Left ventricle myocardium inferior (tissue), 1 donor: ENCODE data around the gene CRTC2. TPM values are rescaled to one million over a fixed set of nuclear protein-coding genes. Genes with fewer than 3 reads are reported as not detected.

ENCODE experiments used
- DNase-seq: peaks from one replicate; pipeline ENCODE4 v3.0.0-alpha.2; 2020
- H3K27ac ChIP-seq: fragments of 200-600 bp; replicated peaks from 2 replicates; pipeline ENCODE4 v1.8.0; 2021
- H3K27me3 ChIP-seq: fragments of 200-600 bp; 2 replicates; pipeline ENCODE4 v1.8.0; 2021; ENCODE audit warnings: low read depth
- H3K36me3 ChIP-seq: fragments of 200-600 bp; 2 replicates; pipeline ENCODE4 v1.8.0; 2021
- H3K4me1 ChIP-seq: fragments of 200-600 bp; 2 replicates; pipeline ENCODE4 v1.8.0; 2021
- H3K4me3 ChIP-seq: fragments of 200-600 bp; 2 replicates; pipeline ENCODE4 v1.8.0; 2021; ENCODE audit warnings: mild to moderate bottlenecking, moderate library complexity
- H3K9me3 ChIP-seq: fragments of 200-600 bp; replicated peaks from 2 replicates; pipeline ENCODE4 v1.8.0; 2021
- CTCF ChIP-seq: fragments of 200-600 bp; IDR thresholded peaks from 2 replicates; pipeline ENCODE4 v1.8.0; 2021; ENCODE audit warnings: antibody characterized with exemption, mild to moderate bottlenecking, borderline replicate concordance
- intact Hi-C: fragments of 100-400 bp; cut with micrococcal nuclease; formaldehyde crosslinking; loops from one replicate; pipeline ENCODE4 v1.11.0; 2022
- total RNA-seq: library from RNA; stranded (reverse); fragmentation: NEBNext Ultra II Directional; extraction: Animal tissue kit (Norgen Biotek cat#: 25700); gene quantifications from one replicate; pipeline ENCODE4 v1.2.1, GENCODE V29; 2021
- donor health status: DM: no; HTN: yes; CAD: no; lungs with severe emphysema.

Gene CRTC2
- total RNA-seq, 1 donor from 2014 or later: 19.7 TPM

- H3K4me3 ChIP-seq: no peak overlapping the region
- DNase-seq: no peak
- intact Hi-C loops: no loop called here
Observed at GRCh38 chr1:153939476-153939875, 18.9 kb downstream of the CRTC2 start.

GRCh38 chr1:153938996-153939395 lies 19.4 kb downstream of the CRTC2 start:
- intact Hi-C loops: no loop called here

More at GRCh38 chr1:153939476-153939875, 18.9 kb downstream of the CRTC2 start:
- H3K36me3 ChIP-seq: peaks cover 82% of the 10 kb centered on the region
- H3K4me1 ChIP-seq: peaks cover 23% of the 10 kb centered on the region
- no peaks in the 10 kb centered on the region for H3K27me3 ChIP-seq
- no peaks in the 10 kb centered on the region for H3K9me3 ChIP-seq
- no peak overlapping the region for H3K27ac ChIP-seq
- no peak for TF ChIP-seq CTCF

GRCh38 chr1:153937331-153937730 lies 21.1 kb downstream of the CRTC2 start:
- no peak for DNase-seq
- peaks cover 2% of the 10 kb centered on the region for H3K4me1 ChIP-seq
- H3K36me3 ChIP-seq: peaks cover 97% of the 10 kb centered on the region
- intact Hi-C loops: no loop called here
- H3K9me3 ChIP-seq: no peaks in the 10 kb centered on the region
- no peak overlapping the region for H3K27ac ChIP-seq
- no peak overlapping the region for H3K4me3 ChIP-seq
- H3K27me3 ChIP-seq: no peaks in the 10 kb centered on the region
- TF ChIP-seq CTCF: no peak

More at GRCh38 chr1:153938996-153939395, 19.4 kb downstream of the CRTC2 start:
- H3K9me3 ChIP-seq: no peaks in the 10 kb centered on the region
- TF ChIP-seq CTCF: no peak
- no peak overlapping the region for H3K27ac ChIP-seq
- no peak overlapping the region for H3K4me3 ChIP-seq
- peaks cover 87% of the 10 kb centered on the region for H3K36me3 ChIP-seq
- H3K4me1 ChIP-seq: peaks cover 18% of the 10 kb centered on the region
- no peaks in the 10 kb centered on the region for H3K27me3 ChIP-seq
- DNase-seq: no peak

GRCh38 chr1:153936011-153936802 lies 22.2 kb downstream of the CRTC2 start:
- Histone ChIP-seq H3K27me3 (no peaks in the 10 kb centered on the region), H3K36me3 (peaks cover 96% of the 10 kb centered on the region), H3K4me1 (no peaks in the 10 kb centered on the region), H3K9me3 (no peaks in the 10 kb centered on the region), H3K4me3 (no peak overlapping the region), H3K27ac (no peak overlapping the region)
- DNase-seq: no peak
- intact Hi-C loops: no loop called here
- no peak for TF ChIP-seq CTCF

- H3K36me3 ChIP-seq: peaks cover 82% of the 10 kb centered on the region
- DNase-seq: no peak
- H3K27ac ChIP-seq: no peak overlapping the region
- no peaks in the 10 kb centered on the region for H3K4me1 ChIP-seq
- no peaks in the 10 kb centered on the region for H3K9me3 ChIP-seq
- H3K4me3 ChIP-seq: no peak overlapping the region
- H3K27me3 ChIP-seq: no peaks in the 10 kb centered on the region
- TF ChIP-seq CTCF: no peak
- intact Hi-C loops: no loop called here
Observed at GRCh38 chr1:153934746-153935145, 23.7 kb downstream of the CRTC2 start.
